GM19240 (cell line): Measurements from ENCODE around the gene SIAH1.
"Not testable (repeated sequence)": the region's sequence is repeated elsewhere in the genome, so short reads cannot be mapped to it uniquely, and the experiment has no call there.

ENCODE experiments used
- DNase-seq: peaks from one replicate; pipeline ENCODE4 v3.0.0; 2011; ENCODE audit warnings: low spot score; ENCODE audit not compliant: insufficient read length

Gene SIAH1

DNA sequence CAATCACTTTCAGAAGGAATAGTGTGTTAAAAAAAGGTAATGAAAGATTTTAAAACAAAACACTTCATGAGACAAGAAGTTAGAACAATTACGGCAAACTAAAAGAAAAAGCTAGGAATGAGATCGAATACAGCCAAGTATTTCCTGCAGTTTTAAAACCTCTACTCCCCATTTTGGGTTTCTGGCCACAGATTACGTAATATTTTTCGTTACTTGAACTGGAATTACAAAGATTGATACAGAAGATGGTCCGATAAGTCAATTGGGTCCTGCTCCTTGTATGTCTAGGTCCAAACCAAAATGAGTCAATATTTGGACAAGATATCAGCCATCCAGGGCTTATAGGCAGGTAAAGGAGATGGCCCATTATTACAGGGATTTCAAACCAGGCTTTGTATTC is 52.2 kb downstream of the SIAH1 start:
- DNase-seq: no peak

- no peak for DNase-seq
These were observed 54.4 kb downstream of the SIAH1 start for GRCh38 chr16:48330841-48331192.

GRCh38 chr16:48330189-48330840 is 54.9 kb downstream of the SIAH1 start:
- no peak for DNase-seq

DNA sequence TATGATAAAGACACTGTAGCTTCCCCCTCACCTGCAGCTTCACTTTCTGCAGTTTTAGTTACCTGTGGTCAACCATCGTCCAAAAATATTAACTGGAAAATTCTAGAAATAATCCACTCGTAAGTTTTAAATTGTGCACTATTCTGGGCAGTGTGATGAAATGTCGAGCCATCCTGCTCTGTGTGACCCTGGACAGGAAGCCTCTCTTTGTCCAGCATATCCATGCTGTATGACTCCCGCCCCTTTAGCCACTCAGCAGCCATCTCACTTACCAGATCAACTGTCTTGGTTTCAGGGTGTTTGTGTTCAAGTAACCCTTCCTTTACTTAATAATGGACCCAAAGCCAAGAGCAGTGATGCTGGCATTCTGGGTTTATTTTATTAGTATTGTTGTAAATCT is 56.1 kb downstream of the SIAH1 start:
- no peak for DNase-seq

DNA sequence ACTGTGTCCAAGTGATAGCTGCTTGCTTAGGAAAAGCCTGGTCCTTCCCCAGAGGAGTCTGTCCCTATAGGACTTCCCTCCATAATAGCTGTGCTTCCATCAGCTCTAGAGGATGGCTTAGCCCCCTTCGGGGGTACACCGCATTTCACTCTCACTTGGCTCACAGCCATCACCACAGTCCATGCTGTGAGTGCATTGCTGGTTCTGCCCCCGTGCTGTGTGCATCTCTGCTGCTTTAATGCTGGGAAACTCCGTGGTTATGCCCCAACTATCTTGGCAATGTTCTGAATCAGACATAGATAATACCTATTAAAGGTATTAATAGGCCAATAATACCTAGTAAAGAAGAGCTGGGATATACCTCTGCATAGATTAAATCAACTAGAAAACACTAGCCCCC is 58.3 kb downstream of the SIAH1 start:
- no peak for DNase-seq

DNA sequence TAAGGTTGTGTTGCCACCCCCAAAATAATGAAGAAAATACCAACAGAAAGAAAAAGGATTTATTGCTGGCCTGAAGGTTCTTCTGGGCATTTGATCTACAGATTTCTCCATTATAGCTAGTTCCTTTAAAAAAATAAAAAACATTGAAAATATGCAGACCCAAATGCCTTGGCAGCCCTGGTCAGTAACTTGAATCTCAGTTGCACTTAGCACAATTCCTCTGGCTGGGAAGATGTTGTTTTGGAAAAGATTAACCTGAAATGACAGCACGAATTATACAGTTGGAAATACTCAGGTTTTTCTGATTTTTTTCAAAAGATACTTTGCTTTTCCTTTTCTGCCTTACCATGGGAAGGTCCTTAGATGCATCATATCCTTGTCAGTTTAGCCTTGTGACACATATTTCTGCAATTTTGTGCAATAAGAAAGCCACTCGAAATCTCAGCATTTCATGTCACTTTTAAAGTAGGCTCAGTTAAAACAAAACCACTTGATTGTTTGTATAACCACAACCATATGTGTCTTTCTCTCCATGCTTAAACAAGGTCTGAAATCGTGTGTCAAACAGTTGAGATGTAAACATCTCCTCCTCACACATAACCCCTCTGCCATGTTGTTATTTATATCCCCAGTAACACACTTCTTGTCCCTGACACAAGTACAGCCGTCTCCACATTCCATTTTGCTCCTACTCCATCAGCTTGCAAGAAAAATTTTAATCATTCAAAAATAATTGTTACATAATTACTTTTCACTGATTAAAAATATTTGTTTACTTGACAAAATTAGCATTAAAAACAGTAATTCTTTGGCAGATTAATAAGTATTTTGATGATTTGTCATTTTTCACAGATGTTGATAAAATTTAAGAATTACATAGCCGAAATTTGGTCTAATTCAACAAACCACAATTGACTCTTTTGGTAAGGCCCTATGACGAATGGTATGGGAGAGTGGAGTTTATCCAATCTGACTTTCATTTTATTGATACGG is 61.1 kb downstream of the SIAH1 start:
- DNase-seq: no peak

DNA sequence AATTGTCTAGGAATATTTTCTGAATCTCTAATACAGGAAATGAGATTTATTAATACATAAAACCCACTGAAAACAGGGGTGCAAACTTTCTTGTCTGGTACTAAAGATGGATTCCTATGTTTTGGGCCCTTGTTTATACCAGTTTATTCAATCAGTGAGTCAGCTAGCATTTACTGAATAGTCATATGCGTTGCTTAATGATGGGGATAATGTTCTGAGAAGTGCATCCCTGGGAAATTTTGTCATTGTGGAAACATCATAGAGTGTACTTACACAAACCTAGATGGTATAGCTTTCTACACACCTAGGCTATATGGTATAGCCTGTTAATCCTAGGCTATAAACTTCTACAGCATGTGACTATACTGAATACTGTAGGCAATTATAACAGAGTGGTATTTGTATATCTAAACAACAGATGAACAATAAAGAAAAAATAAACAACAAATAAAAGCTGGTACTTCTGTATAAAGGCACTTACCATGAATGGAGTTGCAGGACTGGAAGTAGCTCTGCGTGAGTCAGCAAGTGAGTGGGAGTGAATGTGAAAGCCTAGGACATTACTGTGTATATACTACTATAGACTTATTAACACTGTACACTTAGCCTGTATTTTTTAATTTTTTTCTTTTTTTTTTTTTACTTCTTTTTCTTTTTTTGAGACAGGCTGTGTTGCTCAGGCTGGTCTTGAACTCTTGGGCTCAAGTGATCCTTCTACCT is 63.7 kb downstream of the SIAH1 start:
- DNase-seq: no peak

DNA sequence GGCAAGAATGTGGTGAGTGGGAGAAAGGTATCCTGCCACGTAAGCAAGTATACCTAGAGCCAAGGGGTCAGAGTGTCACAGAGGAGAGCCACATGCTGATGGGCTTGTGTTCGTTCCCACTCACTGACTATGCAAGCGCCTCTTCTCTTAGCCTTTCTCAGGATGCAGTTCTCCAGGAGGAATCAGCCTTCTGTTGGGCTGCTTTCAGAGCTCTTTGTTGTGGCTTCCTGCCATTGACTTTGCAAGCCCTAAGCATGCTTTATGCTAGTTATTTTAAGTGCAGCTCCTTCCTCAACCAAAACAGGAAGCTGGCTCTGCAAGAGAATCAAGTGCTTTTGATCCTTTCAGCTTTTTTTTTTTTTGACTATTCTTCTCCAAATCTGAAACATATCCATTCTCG is 66.6 kb downstream of the SIAH1 start:
- no peak for DNase-seq

DNA sequence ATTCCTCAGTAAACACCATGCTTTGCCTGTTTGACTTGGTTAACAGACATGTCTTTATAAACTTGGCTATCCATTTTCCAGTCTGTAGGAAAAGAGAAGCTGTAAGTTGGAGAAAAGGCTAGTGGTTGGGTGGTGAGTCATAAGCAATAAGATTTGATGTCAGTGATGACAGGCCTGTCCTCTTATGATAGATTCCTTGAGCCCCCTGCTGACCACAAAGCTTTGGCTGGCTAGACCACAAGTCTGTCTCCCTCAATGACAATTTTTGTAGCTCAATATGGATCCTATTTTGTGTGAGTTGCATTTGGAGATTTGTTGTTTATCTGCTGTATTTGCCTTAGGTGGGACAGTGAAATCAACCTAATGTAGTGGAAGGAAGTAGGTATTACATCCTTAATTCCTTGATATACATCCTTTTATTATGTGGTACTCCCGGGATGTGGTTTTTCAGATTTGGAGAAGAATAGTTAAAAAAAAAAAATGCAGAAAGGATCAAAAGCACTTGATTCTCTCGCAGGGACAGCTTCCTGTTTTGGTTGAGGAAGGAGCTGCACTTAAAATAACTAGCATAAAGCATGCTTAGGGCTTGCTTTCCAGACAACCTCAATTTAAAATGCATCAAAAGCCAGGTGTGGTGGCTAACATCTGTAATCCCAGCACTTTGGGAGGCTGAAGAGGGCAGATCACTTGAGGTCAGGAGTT is 67.4 kb downstream of the SIAH1 start:
- DNase-seq: no peak

- DNase-seq: no peak
These were observed 68.2 kb downstream of the SIAH1 start for GRCh38 chr16:48317026-48317425.

GRCh38 chr16:48313905-48314304 is 71.3 kb downstream of the SIAH1 start:
- DNase-seq: not testable (repeated sequence)

GRCh38 chr16:48310908-48311641 is 74.1 kb downstream of the SIAH1 start:
- no peak for DNase-seq
